H1 (cell line): ENCODE results near the gene RRM2. TPM values are rescaled to one million over a fixed set of nuclear protein-coding genes. Genes with fewer than 3 reads are reported as not detected.

ENCODE experiments used
- CTCF ChIA-PET: fragments of 300-600 bp; sonication (Branson Sonifier 250); formaldehyde crosslinking; loops from one replicate; lab custom pipeline; 2021; ENCODE audit not compliant: partially characterized antibody; lab: Charles Lee
- POLR2A ChIA-PET: fragments of 300-600 bp; sonication (Branson Sonifier 250); formaldehyde crosslinking; loops from one replicate; lab custom pipeline; 2021; ENCODE audit warnings: inconsistent platforms; ENCODE audit not compliant: partially characterized antibody; lab: Charles Lee
- DNase-seq, 2 experiments: peaks; one replicate each; pipeline versions ENCODE4 v3.0.0 to v3.0.0-alpha.2; 2010 to 2022; ENCODE audit warnings: low spot score in 2 of 2, low read depth in 1 of 2, mixed read lengths in 1 of 2
- FAIRE-seq: peaks from 2 replicates; lab custom pipeline; 2011; peaks lifted over from hg19 to GRCh38; lab: Jason Lieb, UNC
- H2AFZ ChIP-seq: 2 replicates; pipeline ENCODE4 v1.8.1; 2012; ENCODE audit warnings: low read length, inconsistent platforms
- H2AK5ac ChIP-seq: 2 replicates; pipeline ENCODE4 v1.6.1; 2013; ENCODE audit warnings: low read depth, low read length
- H2BK120ac ChIP-seq: replicated peaks from 2 replicates; pipeline ENCODE3; 2013; ENCODE audit warnings: low read depth, low read length, inconsistent platforms
- H2BK12ac ChIP-seq: 2 replicates; pipeline ENCODE4 v1.6.1; 2013; ENCODE audit warnings: low read depth, low read length
- H2BK15ac ChIP-seq: 2 replicates; pipeline ENCODE4 v1.6.1; 2013; ENCODE audit warnings: low read length
- H2BK20ac ChIP-seq: 2 replicates; pipeline ENCODE4 v1.6.1; 2013; ENCODE audit warnings: low read length
- H2BK5ac ChIP-seq: 2 replicates; pipeline ENCODE4 v1.6.1; 2013; ENCODE audit warnings: low read depth, low read length
- H3K14ac ChIP-seq: 2 replicates; pipeline ENCODE4 v1.6.1; 2013; ENCODE audit warnings: inconsistent platforms; ENCODE audit not compliant: insufficient read length
- H3K18ac ChIP-seq: 2 replicates; pipeline ENCODE4 v1.6.1; 2013; ENCODE audit warnings: low read length; ENCODE audit errors: extremely low read depth
- H3K23ac ChIP-seq: 2 replicates; pipeline ENCODE4 v1.6.1; 2013; ENCODE audit warnings: inconsistent platforms; ENCODE audit not compliant: insufficient read length
- H3K23me2 ChIP-seq: 2 replicates; pipeline ENCODE4 v1.6.1; 2013; ENCODE audit warnings: low read depth, low read length
- H3K27ac ChIP-seq: 2 replicates; pipeline ENCODE4 v1.6.1; 2011; ENCODE audit warnings: low read depth, low read length, inconsistent platforms
- H3K27me3 ChIP-seq, 4 experiments: replicated peaks in 1 of 4; 1 replicate in 1 of 4; 2 replicates in 3 of 4; pipeline versions ENCODE4 v1.6.1 to v1.8.1; 2011 to 2013; ENCODE audit warnings: low read length in 3 of 4, mild to moderate bottlenecking in 3 of 4, inconsistent platforms in 2 of 4, mixed read lengths in 2 of 4, moderate library complexity in 1 of 4; ENCODE audit not compliant: control insufficient read depth in 3 of 4, insufficient read depth in 3 of 4; ENCODE audit errors: extremely low read depth in 1 of 4
- H3K36me3 ChIP-seq, 4 experiments: 2 replicates each; pipeline versions ENCODE4 v1.6.1 to v1.8.1; 2011 to 2013; ENCODE audit warnings: mild to moderate bottlenecking in 4 of 4, low read length in 3 of 4, moderate library complexity in 2 of 4, control low read depth in 1 of 4, inconsistent platforms in 1 of 4; ENCODE audit not compliant: insufficient read depth in 4 of 4, control insufficient read depth in 2 of 4
- H3K4ac ChIP-seq: replicated peaks from 2 replicates; pipeline ENCODE3; 2013; ENCODE audit warnings: low read length, low read depth, mixed read lengths, inconsistent platforms; ENCODE audit not compliant: insufficient read length
- H3K4me1 ChIP-seq, 4 experiments: replicated peaks in 1 of 4; 1 replicate in 1 of 4; 2 replicates in 3 of 4; pipeline versions ENCODE4 v1.6.1 to v1.8.1; 2011 to 2013; ENCODE audit warnings: low read length in 3 of 4, inconsistent platforms in 2 of 4, mixed read lengths in 1 of 4; ENCODE audit not compliant: insufficient read depth in 4 of 4, control insufficient read depth in 3 of 4
- H3K4me2 ChIP-seq, 2 experiments: 2 replicates each; pipeline versions ENCODE4 v1.6.1 to v1.8.1; 2011 to 2013; ENCODE audit warnings: low read depth in 2 of 2, low read length in 2 of 2, control low read depth in 1 of 2, inconsistent platforms in 1 of 2, mild to moderate bottlenecking in 1 of 2; ENCODE audit not compliant: insufficient read depth in 1 of 2
- H3K4me3 ChIP-seq, 4 experiments: fragments of 200-600, 300-600 bp in 1 of 4; sonication (generic), shearing (Covaris generic), sonication (Bioruptor Twin) in 1 of 4; 2 replicates each; pipeline versions ENCODE4 v1.5.1 to v1.8.1; 2011 to 2016; ENCODE audit warnings: low read length in 4 of 4, low read depth in 3 of 4, control low read depth in 2 of 4, inconsistent platforms in 2 of 4, mild to moderate bottlenecking in 2 of 4, mixed read lengths in 1 of 4, moderate library complexity in 1 of 4; ENCODE audit not compliant: insufficient read depth in 2 of 4; ENCODE audit errors: extremely low read depth in 1 of 4
- H3K56ac ChIP-seq: replicated peaks from 2 replicates; pipeline ENCODE3; 2013; ENCODE audit warnings: low read depth, mild to moderate bottlenecking, mixed read lengths, low read length, inconsistent platforms; ENCODE audit not compliant: insufficient read length
- H3K79me1 ChIP-seq: 2 replicates; pipeline ENCODE4 v1.6.1; 2013; ENCODE audit warnings: low read depth, low read length, control low read depth
- H3K79me2 ChIP-seq, 2 experiments: 2 replicates each; pipeline versions ENCODE4 v1.6.1 to v1.8.1; 2012 to 2013; ENCODE audit warnings: low read length in 2 of 2, mild to moderate bottlenecking in 2 of 2, inconsistent platforms in 1 of 2; ENCODE audit not compliant: insufficient read depth in 2 of 2, control insufficient read depth in 1 of 2
- H3K9ac ChIP-seq, 4 experiments: replicated peaks in 1 of 4; 1 replicate in 1 of 4; 2 replicates in 3 of 4; pipeline versions ENCODE4 v1.6.1 to v1.8.1; 2011 to 2013; ENCODE audit warnings: low read depth in 3 of 4, low read length in 3 of 4, control low read depth in 2 of 4, mild to moderate bottlenecking in 2 of 4, moderate library complexity in 2 of 4, inconsistent platforms in 1 of 4; ENCODE audit errors: extremely low read depth in 1 of 4
- H3K9me3 ChIP-seq, 2 experiments: 2 replicates each; pipeline versions ENCODE4 v1.6.1 to v1.8.1; 2012 to 2013; ENCODE audit warnings: mild to moderate bottlenecking in 2 of 2, moderate library complexity in 2 of 2, control low read depth in 1 of 2, inconsistent platforms in 1 of 2, low read depth in 1 of 2, low read length in 1 of 2, mixed read lengths in 1 of 2; ENCODE audit not compliant: insufficient read depth in 2 of 2
- H4K20me1 ChIP-seq, 2 experiments: replicated peaks in 1 of 2; 2 replicates each; pipeline versions ENCODE3 to v1.8.1; 2011 to 2013; ENCODE audit warnings: inconsistent platforms in 2 of 2, low read length in 2 of 2, mild to moderate bottlenecking in 1 of 2; ENCODE audit not compliant: insufficient read depth in 2 of 2, control insufficient read depth in 1 of 2
- H4K5ac ChIP-seq: 2 replicates; pipeline ENCODE4 v1.6.1; 2013; ENCODE audit warnings: low read length, low read depth, mixed read lengths, inconsistent platforms; ENCODE audit not compliant: insufficient read length
- H4K8ac ChIP-seq: 2 replicates; pipeline ENCODE4 v1.8.0; 2013; ENCODE audit warnings: mild to moderate bottlenecking, moderate library complexity, low read length, inconsistent platforms; ENCODE audit not compliant: insufficient read depth; ENCODE audit errors: extremely low read depth
- H4K91ac ChIP-seq: replicated peaks from 2 replicates; pipeline ENCODE3; 2013; ENCODE audit warnings: low read length, mixed read lengths, inconsistent platforms; ENCODE audit not compliant: insufficient read length
- MAFK ChIP-seq: IDR thresholded peaks from 2 replicates; pipeline ENCODE4 v1.6.1; 2012; ENCODE audit warnings: low read depth, mild to moderate bottlenecking, improper control_type of control experiment, low read length
- SUZ12 ChIP-seq: fragments of 200-600 bp; sonication (generic); IDR thresholded peaks from 2 replicates; pipeline ENCODE4 v1.6.1; 2012; ENCODE audit warnings: mild to moderate bottlenecking, inconsistent platforms, low read length, moderate library complexity, mixed read lengths
- WGBS, 2 experiments: shearing (Covaris generic) in 1 of 2; methylation state at CpG; one replicate each; pipeline versions ENCODE4 v1.1.6 to v1.1.7; 2013 to 2015; ENCODE audit warnings: low lambda C conversion rate in 2 of 2, mixed read lengths in 2 of 2, inconsistent platforms in 1 of 2, low coverage in 1 of 2, missing lambda C conversion rate in 1 of 2; ENCODE audit not compliant: insufficient replicate concordance in 2 of 2, insufficient coverage in 1 of 2, insufficient read length in 1 of 2; ENCODE audit errors: extremely low coverage in 1 of 2, missing lambda C conversion rate in 1 of 2; 5-methylcytosine and 5-hydroxymethylcytosine counted together
- long read RNA-seq, 2 experiments: library from RNA in 1 of 2; library from capped mRNA in 1 of 2; stranded (forward); transcript quantifications; one replicate each; pipeline ENCODE4 v2.0.0, GENCODE V29; 2021; ENCODE audit warnings: inconsistent platforms in 1 of 2
- polyA minus RNA-seq, 3 experiments: library from RNA; depleted of rRNA, polyadenylated mRNA; stranded (reverse); fragments of >200 nt; gene quantifications; 1 replicate in 2 of 3; 2 replicates in 1 of 3; pipeline ENCODE4 v1.2.3, GENCODE V29; 2011
- polyA plus RNA-seq, 7 experiments: library from polyadenylated mRNA; depleted of rRNA in 3 of 7; stranded (reverse) in 5 of 7; unstranded in 2 of 7; fragments of >200 nt in 5 of 7; fragments of 200-250 nt in 2 of 7; gene quantifications; 1 replicate in 5 of 7; 2 replicates in 1 of 7; 4 replicates in 1 of 7; pipeline versions ENCODE4 v1.2.1 to v1.2.3, GENCODE V29; 2011 to 2013; ENCODE audit warnings: missing spikeins in 2 of 7, mixed read lengths in 2 of 7
- total RNA-seq: library from RNA; stranded (reverse); fragmentation: NEBNext Ultra II Directional; extraction: Animal tissue kit (Norgen Biotek cat#: 25700); gene quantifications from 2 replicates; pipeline ENCODE4 v1.2.1, GENCODE V29; 2021
- TF ChIP-seq, protein P1 (sequence below): IDR thresholded peaks from 2 replicates; pipeline ENCODE4 v1.6.1; 2012; ENCODE audit warnings: inconsistent platforms
- TF ChIP-seq, protein P2 (sequence below), 3 experiments: IDR thresholded peaks; 1 replicate in 2 of 3; 2 replicates in 1 of 3; pipeline versions ENCODE4 v1.5.1 to v1.6.1; 2011; ENCODE audit warnings: low read length in 3 of 3, mild to moderate bottlenecking in 3 of 3, inconsistent platforms in 2 of 3, low read depth in 1 of 3, moderate library complexity in 1 of 3; ENCODE audit not compliant: insufficient read depth in 1 of 3; ENCODE audit errors: control extremely low read depth in 1 of 3

RRM2 gene
- total RNA-seq (215 and 228 TPM in 2 replicates), polyA plus RNA-seq (2011; rRNA removed) (37.7 and 58.8 TPM in 2 replicates), polyA minus RNA-seq (2011; rRNA and poly(A)+ RNA removed) (50.6 and 53.5 TPM in 2 replicates)
- polyA plus RNA-seq (2011; cell fraction: cytosol; rRNA removed): 42.1 TPM
- polyA plus RNA-seq (2011; cell fraction: nucleus; rRNA removed): 79.0 TPM
- polyA plus RNA-seq (2012, experiment 1 of 2): 130 to 156 TPM (median 139 TPM) in 4 replicates
- 24.6 TPM for polyA plus RNA-seq (2012, experiment 2 of 2)
- 102 TPM for polyA plus RNA-seq (2013, experiment 1 of 2)
- polyA plus RNA-seq (2013, experiment 2 of 2): 111 TPM
- 104 TPM for polyA minus RNA-seq (2011; cell fraction: cytosol; rRNA and poly(A)+ RNA removed)
- 131 TPM for polyA minus RNA-seq (2011; cell fraction: nucleus; rRNA and poly(A)+ RNA removed)
- long read RNA-seq, experiment 1, transcript RRM2-202 (10 exons, 3,673 nt): major isoform, 123 of 199 reads
- long read RNA-seq, experiment 1, transcript RRM2-207 (5 exons, 573 nt): minor isoform, 7 of 199 reads
- long read RNA-seq, experiment 1, partial matches to known transcripts: 67 of 199 reads
- long read RNA-seq, experiment 1, other reads (novel, unspliced or antisense): 1 of 199 reads
- long read RNA-seq, experiment 2, transcript RRM2-202 (10 exons, 3,673 nt): major isoform, 299 of 313 reads
- long read RNA-seq, experiment 2, partial matches to known transcripts: 9 of 313 reads
- long read RNA-seq, experiment 2, other reads (novel, unspliced or antisense): 4 of 313 reads

DNA sequence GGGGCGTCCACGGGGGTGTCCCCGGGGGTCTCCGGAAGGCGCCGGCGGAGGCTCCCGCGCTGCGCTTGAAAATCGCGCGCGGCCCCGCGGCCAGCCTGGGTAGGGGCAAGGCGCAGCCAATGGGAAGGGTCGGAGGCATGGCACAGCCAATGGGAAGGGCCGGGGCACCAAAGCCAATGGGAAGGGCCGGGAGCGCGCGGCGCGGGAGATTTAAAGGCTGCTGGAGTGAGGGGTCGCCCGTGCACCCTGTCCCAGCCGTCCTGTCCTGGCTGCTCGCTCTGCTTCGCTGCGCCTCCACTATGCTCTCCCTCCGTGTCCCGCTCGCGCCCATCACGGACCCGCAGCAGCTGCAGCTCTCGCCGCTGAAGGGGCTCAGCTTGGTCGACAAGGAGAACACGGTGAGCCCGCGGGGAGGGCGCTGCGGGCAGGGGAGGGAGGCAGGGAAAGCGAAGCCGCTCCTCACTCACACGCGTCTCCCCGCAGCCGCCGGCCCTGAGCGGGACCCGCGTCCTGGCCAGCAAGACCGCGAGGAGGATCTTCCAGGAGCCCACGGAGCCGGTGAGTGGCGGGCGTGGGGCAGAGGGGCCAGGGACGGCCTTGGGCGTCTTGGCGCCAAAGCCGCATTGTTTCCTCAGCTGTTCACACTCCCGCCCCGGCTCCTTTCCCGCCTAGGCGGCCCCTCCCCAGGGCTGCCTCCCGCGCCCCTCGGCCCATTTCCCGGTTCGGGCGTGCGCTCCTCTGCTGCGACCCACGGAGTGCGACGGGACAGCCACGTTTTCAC is at the start of gene RRM2:
TSS of gene RRM2 (plus strand) at position 240 of the 781 bp plus-strand sequence. CDS start at position 300, 60 bp downstream.
- DNase-seq (peak; percentile 71 to 96), FAIRE-seq (no peak)
- H2BK12ac ChIP-seq: peak within 1 kb of the TSS; percentile 27; the same call in 1 of the 2 replicates
- peak within 1 kb of the TSS; percentile 82 to 92 for H3K4me2 ChIP-seq
- H3K27ac ChIP-seq: peak within 1 kb of the TSS; percentile 85
- H4K20me1 ChIP-seq: peaks cover 6 to 16% of the 10 kb centered on the region in 2 experiments
- peak within 1 kb of the TSS; percentile 94 for H4K5ac ChIP-seq
- H3K9ac ChIP-seq: peak within 1 kb of the TSS; percentile 93 to 96 (median 94)
- peaks cover 10 to 42% (median 29%) of the 10 kb centered on the region in 4 experiments for H3K36me3 ChIP-seq
- H3K56ac ChIP-seq: peak within 1 kb of the TSS; percentile 93
- no peaks in the 10 kb centered on the region for H3K9me3 ChIP-seq
- no peak within 1 kb of the TSS; the same call in 1 of the 2 replicates for H2AK5ac ChIP-seq
- H3K23me2 ChIP-seq: peaks cover 13% of the 10 kb centered on the region
- CTCF ChIA-PET: interaction anchor here (0.9 to 12.5 kb wide), 5 partner anchors 19 to 311 kb away, joined by 3 to 141 read pairs (median 4); no protein-coding TSS in a partner anchor
- peaks cover 9% of the 10 kb centered on the region for H3K79me1 ChIP-seq
- H3K23ac ChIP-seq: no peak within 1 kb of the TSS
- H2BK120ac ChIP-seq: no peak within 1 kb of the TSS
- POLR2A ChIA-PET: interaction anchor here (0.7 to 8.9 kb wide), 8 partner anchors 11 to 43 kb away, joined by 3 to 87 read pairs (median 7); partner anchors contain the start of gene CYS1
- H4K91ac ChIP-seq: peak within 1 kb of the TSS; percentile 92
- H2BK15ac ChIP-seq: peak within 1 kb of the TSS; percentile 88
- H3K4ac ChIP-seq: peak within 1 kb of the TSS; percentile 71
- H4K8ac ChIP-seq: peak within 1 kb of the TSS; percentile 96
- H2BK20ac ChIP-seq: no peak within 1 kb of the TSS
- H3K27me3 ChIP-seq: no peaks in the 10 kb centered on the region
- H3K4me3 ChIP-seq: peak within 1 kb of the TSS; percentile 85 to 96 (median 88)
- no peak within 1 kb of the TSS for H3K14ac ChIP-seq
- peaks cover 0 to 38% of the 10 kb centered on the region in 2 experiments; a peak in 3 of 4 replicates for H3K79me2 ChIP-seq
- peak within 1 kb of the TSS; percentile 88 for H2BK5ac ChIP-seq
- no peak within 1 kb of the TSS for H2AFZ ChIP-seq
- WGBS, 2 experiments: 0% methylated on average over 13 of the region's 81 CpGs; no CpG with 5 or more reads in 1 of the 2 experiments
- peaks cover 1 to 4% (median 4%) of the 10 kb centered on the region in 4 experiments; a peak in 5 of 7 replicates for H3K4me1 ChIP-seq
- peak within 1 kb of the TSS; percentile 94 for H3K18ac ChIP-seq
- TF ChIP-seq, protein P1, sequence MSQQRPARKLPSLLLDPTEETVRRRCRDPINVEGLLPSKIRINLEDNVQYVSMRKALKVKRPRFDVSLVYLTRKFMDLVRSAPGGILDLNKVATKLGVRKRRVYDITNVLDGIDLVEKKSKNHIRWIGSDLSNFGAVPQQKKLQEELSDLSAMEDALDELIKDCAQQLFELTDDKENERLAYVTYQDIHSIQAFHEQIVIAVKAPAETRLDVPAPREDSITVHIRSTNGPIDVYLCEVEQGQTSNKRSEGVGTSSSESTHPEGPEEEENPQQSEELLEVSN: peak; percentile 94
- no peak for TF ChIP-seq MAFK
- no peak for TF ChIP-seq SUZ12
- TF ChIP-seq, protein P2, sequence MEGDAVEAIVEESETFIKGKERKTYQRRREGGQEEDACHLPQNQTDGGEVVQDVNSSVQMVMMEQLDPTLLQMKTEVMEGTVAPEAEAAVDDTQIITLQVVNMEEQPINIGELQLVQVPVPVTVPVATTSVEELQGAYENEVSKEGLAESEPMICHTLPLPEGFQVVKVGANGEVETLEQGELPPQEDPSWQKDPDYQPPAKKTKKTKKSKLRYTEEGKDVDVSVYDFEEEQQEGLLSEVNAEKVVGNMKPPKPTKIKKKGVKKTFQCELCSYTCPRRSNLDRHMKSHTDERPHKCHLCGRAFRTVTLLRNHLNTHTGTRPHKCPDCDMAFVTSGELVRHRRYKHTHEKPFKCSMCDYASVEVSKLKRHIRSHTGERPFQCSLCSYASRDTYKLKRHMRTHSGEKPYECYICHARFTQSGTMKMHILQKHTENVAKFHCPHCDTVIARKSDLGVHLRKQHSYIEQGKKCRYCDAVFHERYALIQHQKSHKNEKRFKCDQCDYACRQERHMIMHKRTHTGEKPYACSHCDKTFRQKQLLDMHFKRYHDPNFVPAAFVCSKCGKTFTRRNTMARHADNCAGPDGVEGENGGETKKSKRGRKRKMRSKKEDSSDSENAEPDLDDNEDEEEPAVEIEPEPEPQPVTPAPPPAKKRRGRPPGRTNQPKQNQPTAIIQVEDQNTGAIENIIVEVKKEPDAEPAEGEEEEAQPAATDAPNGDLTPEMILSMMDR (IDR thresholded peaks at IDR 0.05; ENCODE audit: control extremely low read depth in 1 of 3, insufficient read depth in 1 of 3, low read depth in 1 of 3, low read length in 3 of 3): no peak
